OCI-LY7 (cell line): ENCODE measurements around the gene SPDYE3. TPM values are rescaled to one million over a fixed set of nuclear protein-coding genes. Genes with fewer than 3 reads are reported as not detected.
"Not testable (repeated sequence)": the region's sequence is repeated elsewhere in the genome, so short reads cannot be mapped to it uniquely, and the experiment has no call there.

Experiments used
- BruUV-seq: library from RNA; stranded (reverse); fragments of 400-500 nt; replicated peaks from 2 replicates; lab custom pipeline; 2021; lab: Mats Ljungman, UMichigan
- CTCF ChIA-PET: fragments of 300-600 bp; sonication (Branson Sonifier 250); formaldehyde crosslinking; loops from one replicate; lab custom pipeline; 2022; ENCODE audit warnings: antibody characterized with exemption; ENCODE audit not compliant: unreplicated experiment; lab: Charles Lee
- POLR2A ChIA-PET: fragments of 300-600 bp; sonication (Branson Sonifier 250); formaldehyde crosslinking; loops from one replicate; lab custom pipeline; 2022; ENCODE audit warnings: antibody characterized with exemption; lab: Charles Lee
- DNase-seq: peaks from one replicate; pipeline ENCODE4 v3.0.0-alpha.2; 2015; ENCODE audit warnings: low spot score
- H2AFZ ChIP-seq: fragments of 200-600 bp; sonication (generic), shearing (Covaris generic); 2 replicates; pipeline ENCODE4 v1.6.1; 2014; ENCODE audit warnings: mild to moderate bottlenecking, antibody characterized with exemption, low read length, moderate library complexity
- H3K27ac ChIP-seq: fragments of 200-600 bp; sonication (generic); 2 replicates; pipeline ENCODE4 v1.5.1; 2014; ENCODE audit warnings: mixed run types, low read depth, mild to moderate bottlenecking, moderate library complexity, low read length, inconsistent platforms; ENCODE audit not compliant: poor library complexity, severe bottlenecking
- H3K36me3 ChIP-seq: fragments of 200-600 bp; sonication (generic); 2 replicates; pipeline ENCODE4 v1.6.1; 2014; ENCODE audit warnings: mild to moderate bottlenecking, antibody characterized with exemption, low read length, moderate library complexity, mixed read lengths; ENCODE audit not compliant: insufficient read depth
- H3K4me1 ChIP-seq: fragments of 200-600 bp; sonication (generic); 2 replicates; pipeline ENCODE4 v1.5.1; 2014; ENCODE audit warnings: mild to moderate bottlenecking, low read length; ENCODE audit not compliant: insufficient read depth, poor library complexity, severe bottlenecking
- H3K4me2 ChIP-seq: fragments of 200-600 bp; sonication (generic); 2 replicates; pipeline ENCODE4 v1.6.1; 2014; ENCODE audit warnings: mild to moderate bottlenecking, low read length
- H3K4me3 ChIP-seq: fragments of 200-600 bp; sonication (generic); 2 replicates; pipeline ENCODE4 v1.5.1; 2014; ENCODE audit warnings: mild to moderate bottlenecking, low read depth, low read length; ENCODE audit not compliant: poor library complexity, severe bottlenecking
- H3K79me2 ChIP-seq: fragments of 200-600 bp; sonication (generic); 2 replicates; pipeline ENCODE4 v1.6.1; 2016; ENCODE audit warnings: low read depth, mild to moderate bottlenecking, low read length, moderate library complexity, mixed read lengths; ENCODE audit not compliant: insufficient read depth
- H3K9me2 ChIP-seq: fragments of 200-600 bp; sonication (generic); 2 replicates; pipeline ENCODE4 v1.6.1; 2016; ENCODE audit warnings: mild to moderate bottlenecking, low read length, mixed read lengths; ENCODE audit not compliant: insufficient read depth
- H3K9me3 ChIP-seq: fragments of 200-600 bp; sonication (generic); 2 replicates; pipeline ENCODE4 v1.6.1; 2014; ENCODE audit warnings: mild to moderate bottlenecking, mixed run types, low read length, mixed read lengths
- H4K20me1 ChIP-seq: fragments of 200-600 bp; sonication (generic); 2 replicates; pipeline ENCODE4 v1.6.1; 2014; ENCODE audit warnings: mild to moderate bottlenecking, antibody characterized with exemption, low read length, moderate library complexity, mixed read lengths; ENCODE audit not compliant: insufficient read depth
- EZH2phosphoT487 ChIP-seq: fragments of 200-600 bp; sonication (generic); IDR thresholded peaks from 2 replicates; pipeline ENCODE4 v1.6.1; 2018; ENCODE audit warnings: low read depth, borderline replicate concordance, mild to moderate bottlenecking, mixed run types, antibody characterized with exemption, low read length, moderate library complexity, mixed read lengths
- intact Hi-C: fragments of 100-400 bp; cut with micrococcal nuclease; formaldehyde crosslinking; loops from one replicate; pipeline ENCODE4 v1.10.0; 2022; ENCODE audit not compliant: unreplicated experiment
- total RNA-seq, 2 experiments: library from RNA; depleted of rRNA in 1 of 2; stranded (reverse); fragments of >200 nt in 1 of 2; shearing (Covaris generic) in 1 of 2; gene quantifications; 2 replicates each; pipeline ENCODE4 v1.2.3, GENCODE V29; 2014 to 2022
- TF ChIP-seq, protein P1 (sequence below): fragments of 200-600 bp; sonication (generic); conservative IDR thresholded peaks from 2 replicates; pipeline ENCODE4 v1.5.1; 2014; ENCODE audit warnings: mild to moderate bottlenecking, antibody characterized with exemption, low read length, moderate library complexity, mixed read lengths

The SPDYE3 gene
- total RNA-seq, 2 experiments from 2014 or later: not detected

DNA sequence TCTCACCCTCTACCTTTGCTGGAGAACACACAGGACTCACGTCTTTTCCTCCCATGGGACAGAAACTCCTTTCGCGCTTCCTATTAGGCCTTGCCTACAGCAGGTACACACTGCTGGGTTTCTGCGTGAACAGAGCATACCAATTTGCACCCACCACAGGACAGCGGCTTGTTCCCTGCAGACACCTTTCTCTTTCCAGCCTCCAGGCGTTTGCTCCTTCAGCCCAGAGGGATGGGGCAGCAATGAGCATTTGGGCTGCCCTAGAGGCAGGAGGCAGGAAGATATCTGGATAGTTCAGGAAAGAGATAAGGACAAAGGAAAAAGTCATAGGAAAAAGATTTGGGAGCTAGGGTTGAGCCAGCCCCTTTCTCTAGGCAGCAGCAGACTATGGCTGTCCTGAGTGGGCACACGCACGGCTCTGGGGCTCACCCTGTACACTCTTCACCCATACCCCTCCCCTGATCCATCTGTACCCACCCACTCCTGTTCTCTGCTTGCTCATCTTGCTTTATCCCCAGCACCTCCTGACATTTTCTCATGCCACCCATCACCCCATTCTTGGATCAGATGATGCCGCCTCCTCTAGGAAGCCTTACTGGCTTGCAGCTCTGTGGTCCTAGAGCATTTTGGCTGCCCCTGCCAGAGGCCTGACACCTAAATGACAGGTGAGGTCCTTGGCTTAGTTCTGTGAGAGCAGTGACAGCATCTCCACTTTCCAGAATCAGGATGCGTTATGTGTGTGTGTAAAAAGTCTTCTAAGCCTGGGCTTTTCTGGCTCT is 40.7 kb upstream of the SPDYE3 start:
- peaks cover 14% of the 10 kb centered on the region for H3K4me1 ChIP-seq
- H3K9me3 ChIP-seq: no peaks in the 10 kb centered on the region
- H3K36me3 ChIP-seq: no peaks in the 10 kb centered on the region
- H2AFZ ChIP-seq: no peak overlapping the region
- CTCF ChIA-PET: no interaction called here
- H3K9me2 ChIP-seq: no peaks in the 10 kb centered on the region
- H3K27ac ChIP-seq: no peak overlapping the region
- POLR2A ChIA-PET: interaction anchor here (0.6 kb wide), 2 partner anchors 13 to 280 kb away, joined by 3 to 4 read pairs; no protein-coding TSS in a partner anchor
- H3K4me2 ChIP-seq: no peak overlapping the region
- no peak for TF ChIP-seq EZH2phosphoT487
- TF ChIP-seq, protein P1, sequence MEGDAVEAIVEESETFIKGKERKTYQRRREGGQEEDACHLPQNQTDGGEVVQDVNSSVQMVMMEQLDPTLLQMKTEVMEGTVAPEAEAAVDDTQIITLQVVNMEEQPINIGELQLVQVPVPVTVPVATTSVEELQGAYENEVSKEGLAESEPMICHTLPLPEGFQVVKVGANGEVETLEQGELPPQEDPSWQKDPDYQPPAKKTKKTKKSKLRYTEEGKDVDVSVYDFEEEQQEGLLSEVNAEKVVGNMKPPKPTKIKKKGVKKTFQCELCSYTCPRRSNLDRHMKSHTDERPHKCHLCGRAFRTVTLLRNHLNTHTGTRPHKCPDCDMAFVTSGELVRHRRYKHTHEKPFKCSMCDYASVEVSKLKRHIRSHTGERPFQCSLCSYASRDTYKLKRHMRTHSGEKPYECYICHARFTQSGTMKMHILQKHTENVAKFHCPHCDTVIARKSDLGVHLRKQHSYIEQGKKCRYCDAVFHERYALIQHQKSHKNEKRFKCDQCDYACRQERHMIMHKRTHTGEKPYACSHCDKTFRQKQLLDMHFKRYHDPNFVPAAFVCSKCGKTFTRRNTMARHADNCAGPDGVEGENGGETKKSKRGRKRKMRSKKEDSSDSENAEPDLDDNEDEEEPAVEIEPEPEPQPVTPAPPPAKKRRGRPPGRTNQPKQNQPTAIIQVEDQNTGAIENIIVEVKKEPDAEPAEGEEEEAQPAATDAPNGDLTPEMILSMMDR: no peak
- H3K4me3 ChIP-seq: no peak overlapping the region
- H4K20me1 ChIP-seq: no peaks in the 10 kb centered on the region
- intact Hi-C loops: no loop called here
- no TSS peak for BruUV-seq
- H3K79me2 ChIP-seq: no peaks in the 10 kb centered on the region
- DNase-seq: no peak

DNA sequence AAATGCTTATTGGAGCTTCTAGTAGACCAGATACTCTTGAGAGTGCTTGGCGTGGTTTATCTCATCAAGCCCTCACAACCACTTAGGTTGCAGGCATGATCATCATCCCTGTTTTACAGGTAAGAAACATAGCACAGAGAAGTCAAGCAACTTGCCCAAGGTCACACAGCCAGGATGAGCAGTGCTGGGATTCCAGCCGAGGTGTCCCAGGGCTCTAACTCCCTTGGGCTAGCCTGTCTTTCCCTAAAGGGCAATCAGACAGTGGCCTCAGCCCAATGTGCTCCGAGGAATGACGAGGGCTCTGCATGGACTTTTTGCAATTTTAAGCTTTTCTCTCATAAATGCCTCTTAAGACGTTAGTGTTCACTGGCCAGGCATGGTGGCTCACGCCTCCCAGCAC is 39.9 kb upstream of the SPDYE3 start:
- intact Hi-C loops: no loop called here
- Histone ChIP-seq H3K4me3 (no peak overlapping the region), H2AFZ (no peak overlapping the region), H3K9me3 (no peaks in the 10 kb centered on the region), H3K79me2 (no peaks in the 10 kb centered on the region), H3K36me3 (no peaks in the 10 kb centered on the region), H3K27ac (no peak overlapping the region), H3K4me1 (peaks cover 16% of the 10 kb centered on the region), H3K9me2 (no peaks in the 10 kb centered on the region), H4K20me1 (no peaks in the 10 kb centered on the region), H3K4me2 (no peak overlapping the region)
- POLR2A ChIA-PET: interaction anchor here (0.6 kb wide), 1 partner anchor 74 kb away, joined by 3 read pairs; no protein-coding TSS in a partner anchor
- no peak for DNase-seq
- no TSS peak for BruUV-seq
- CTCF ChIA-PET: no interaction called here
- TF ChIP-seq, protein P1: no peak

DNA sequence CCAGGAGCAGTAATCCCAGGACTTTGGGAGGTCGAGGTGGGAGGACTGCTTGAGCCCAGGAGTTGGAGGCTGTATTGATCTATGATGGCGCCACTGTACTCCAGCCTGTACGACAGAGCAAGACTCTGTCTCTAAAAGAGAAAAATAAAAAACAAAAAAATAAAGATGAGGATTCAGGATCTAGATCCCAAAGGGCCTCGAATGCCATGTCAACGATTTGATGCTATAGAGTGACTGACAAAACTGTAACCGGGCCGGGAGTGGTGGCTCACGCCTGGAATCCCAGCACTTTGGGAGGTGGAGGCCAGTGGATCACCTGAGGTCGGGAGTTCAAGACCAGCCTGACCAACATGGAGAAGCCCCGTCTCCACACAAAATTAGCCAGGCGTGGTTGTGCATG is 38.6 kb upstream of the SPDYE3 start:
- DNase-seq, CTCF ChIA-PET, intact Hi-C loops, H3K36me3 ChIP-seq, H2AFZ ChIP-seq, H3K4me2 ChIP-seq, H3K4me3 ChIP-seq, H3K79me2 ChIP-seq, H3K27ac ChIP-seq, BruUV-seq, H4K20me1 ChIP-seq, POLR2A ChIA-PET, H3K9me2 ChIP-seq, H3K9me3 ChIP-seq: not testable (repeated sequence)
- peaks cover 16% of the 10 kb centered on the region for H3K4me1 ChIP-seq

DNA sequence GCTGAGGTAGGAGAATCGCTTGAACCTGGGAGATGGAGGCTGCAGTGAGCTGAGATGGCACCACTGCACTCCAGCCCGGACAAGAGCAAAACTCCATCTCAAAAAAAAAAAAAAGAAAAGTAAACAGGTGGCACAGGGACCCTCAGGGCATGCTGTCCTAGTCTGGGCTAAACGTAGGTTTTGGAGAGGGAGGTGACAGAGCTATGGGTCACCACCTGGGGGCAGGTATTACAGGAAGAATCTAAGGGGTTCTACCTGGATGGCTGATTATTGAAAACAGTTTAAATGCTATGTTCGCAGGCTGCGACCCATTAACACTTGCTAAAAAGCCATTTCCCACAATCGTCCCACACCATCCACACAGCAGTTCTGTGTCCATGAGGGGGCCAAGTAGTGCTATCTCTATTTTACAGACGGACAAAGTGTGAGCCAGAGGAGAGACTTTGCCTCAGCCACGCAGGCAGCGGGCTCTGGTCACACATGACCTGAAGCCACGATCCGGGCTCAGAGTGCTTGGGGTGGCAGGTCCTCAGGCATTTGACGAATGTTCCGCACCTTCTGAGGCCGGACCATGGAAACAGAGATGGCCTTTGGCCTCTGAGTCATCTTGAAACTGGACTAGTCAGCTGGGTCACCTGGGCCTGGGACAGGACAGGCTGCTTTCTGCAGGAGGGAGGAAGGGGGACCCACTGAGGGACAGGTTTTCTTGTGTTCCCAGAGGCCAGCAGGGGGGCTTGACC is 38.0 kb upstream of the SPDYE3 start:
- H4K20me1 ChIP-seq, H3K9me3 ChIP-seq, H3K4me2 ChIP-seq, H3K4me3 ChIP-seq, H2AFZ ChIP-seq, CTCF ChIA-PET, intact Hi-C loops, H3K79me2 ChIP-seq, POLR2A ChIA-PET, DNase-seq, H3K27ac ChIP-seq, H3K9me2 ChIP-seq, H3K36me3 ChIP-seq, BruUV-seq: not testable (repeated sequence)
- peaks cover 16% of the 10 kb centered on the region for H3K4me1 ChIP-seq
